CD8-positive, alpha-beta memory T cell (primary cell): ENCODE results near the gene ITGB6. TPM values are rescaled to one million over a fixed set of nuclear protein-coding genes. Genes with fewer than 3 reads are reported as not detected.

Experiments
- CTCF ChIA-PET: fragments of 350-600 bp; sonication (Branson Sonifier 250); formaldehyde crosslinking; loops from one replicate; lab custom pipeline; 2021; ENCODE audit warnings: antibody characterized with exemption; lab: Charles Lee
- POLR2A ChIA-PET: fragments of 350-600 bp; sonication (Branson Sonifier 250); formaldehyde crosslinking; loops from one replicate; lab custom pipeline; 2021; ENCODE audit warnings: antibody characterized with exemption; lab: Charles Lee
- DNase-seq, 5 donors: peaks; one replicate each; pipeline versions ENCODE4 v3.0.0 to v3.0.0-alpha.2; 2020 to 2022; ENCODE audit warnings: mixed read lengths in 1 of 5
- H3K27ac ChIP-seq: one replicate; pipeline ENCODE4 v1.7.0; 2013; ENCODE audit warnings: low read depth, mild to moderate bottlenecking, low read length, moderate library complexity
- H3K27me3 ChIP-seq: 2 replicates; pipeline ENCODE4 v1.7.0; 2013; ENCODE audit warnings: low read length, mild to moderate bottlenecking; ENCODE audit not compliant: insufficient read depth, poor library complexity, severe bottlenecking
- H3K36me3 ChIP-seq: 2 replicates; pipeline ENCODE4 v1.7.0; 2013; ENCODE audit warnings: mild to moderate bottlenecking, low read length, moderate library complexity; ENCODE audit not compliant: insufficient read depth
- H3K4me1 ChIP-seq: 2 replicates; pipeline ENCODE4 v1.7.0; 2013; ENCODE audit warnings: mild to moderate bottlenecking, low read length, moderate library complexity; ENCODE audit not compliant: insufficient read depth
- H3K4me3 ChIP-seq: 2 replicates; pipeline ENCODE4 v1.7.0; 2013; ENCODE audit warnings: mild to moderate bottlenecking, low read length
- H3K9me3 ChIP-seq: 2 replicates; pipeline ENCODE4 v1.7.0; 2013; ENCODE audit warnings: mild to moderate bottlenecking, low read length
- H3K27ac Mint-ChIP-seq, 8 donors: one replicate each; pipeline ENCODE4 v1.8.0; 2020 to 2021; ENCODE audit warnings: mixed read lengths in 8 of 8, mild to moderate bottlenecking in 6 of 8, inconsistent platforms in 3 of 8, moderate library complexity in 3 of 8
- H3K27me3 Mint-ChIP-seq, 2 donors: one replicate each; pipeline ENCODE4 v1.8.0; 2020 to 2021; ENCODE audit warnings: mixed read lengths in 2 of 2, mild to moderate bottlenecking in 1 of 2, moderate library complexity in 1 of 2
- H3K36me3 Mint-ChIP-seq, 3 donors: one replicate each; pipeline ENCODE4 v1.8.0; 2020 to 2021; ENCODE audit warnings: mixed read lengths in 3 of 3, inconsistent platforms in 1 of 3, mild to moderate bottlenecking in 1 of 3
- H3K4me1 Mint-ChIP-seq, 3 donors: one replicate each; pipeline ENCODE4 v1.8.0; 2020 to 2021; ENCODE audit warnings: mixed read lengths in 3 of 3, inconsistent platforms in 1 of 3, mild to moderate bottlenecking in 1 of 3
- H3K4me3 Mint-ChIP-seq, 7 donors: one replicate each; pipeline ENCODE4 v1.8.0; 2020 to 2021; ENCODE audit warnings: mixed read lengths in 7 of 7, mild to moderate bottlenecking in 6 of 7, moderate library complexity in 4 of 7, inconsistent platforms in 2 of 7
- H3K9me3 Mint-ChIP-seq, 5 donors: one replicate each; pipeline ENCODE4 v1.8.0; 2020 to 2022; ENCODE audit warnings: mixed read lengths in 5 of 5, mild to moderate bottlenecking in 3 of 5, moderate library complexity in 2 of 5, inconsistent platforms in 1 of 5
- polyA plus RNA-seq: library from polyadenylated mRNA; unstranded; fragments of 300-500 nt; fragmentation: Illumina TruSeq; gene quantifications from one replicate; pipeline ENCODE4 v1.2.3, GENCODE V29; 2021
- total RNA-seq, 2 experiments: library from RNA; stranded (reverse); gene quantifications; one replicate each; pipeline ENCODE4 v1.2.3, GENCODE V29; 2021

Gene ITGB6
- total and polyA plus RNA-seq, 3 experiments from 2014 or later, result not detected

- Histone ChIP-seq H3K4me1 (no peaks in the 10 kb centered on the region), H3K27ac (no peak overlapping the region), H3K36me3 (no peaks in the 10 kb centered on the region), H3K9me3 (no peaks in the 10 kb centered on the region), H3K4me3 (no peak overlapping the region), H3K27me3 (no peaks in the 10 kb centered on the region)
- CTCF ChIA-PET, result no interaction called here
- Mint-ChIP-seq H3K27me3 (peaks cover 9 to 23% of the 10 kb centered on the region in 2 donors), H3K36me3 (no peaks in the 10 kb centered on the region), H3K9me3 (no peaks in the 10 kb centered on the region), H3K4me3 (no peak overlapping the region), H3K4me1 (peaks cover under 1 to 10% (median 3%) of the 10 kb centered on the region in 3 donors), H3K27ac (no peak overlapping the region)
- DNase-seq, result no peak
- POLR2A ChIA-PET, result no interaction called here
Measured at GRCh38 chr2:160213511-160213910, 13.4 kb upstream of the ITGB6 start.

GRCh38 chr2:160210599-160211138, 10.6 kb upstream of the ITGB6 start:
- CTCF ChIA-PET, result interaction anchor here (0.7 to 1.3 kb wide), 4 partner anchors 9 to 165 kb away, joined by 3 to 4 read pairs (median 4); no protein-coding TSS in a partner anchor
- Mint-ChIP-seq H3K27me3 (peaks cover 3 to 14% of the 10 kb centered on the region in 2 donors), H3K36me3 (no peaks in the 10 kb centered on the region), H3K4me3 (no peak overlapping the region), H3K9me3 (no peaks in the 10 kb centered on the region), H3K27ac (no peak overlapping the region), H3K4me1 (peaks cover 10 to 18% (median 13%) of the 10 kb centered on the region in 3 donors)
- peak; percentile 21 to 66 (median 47) for DNase-seq
- H3K4me1 ChIP-seq, result no peaks in the 10 kb centered on the region
- H3K36me3 ChIP-seq, result no peaks in the 10 kb centered on the region
- no peak overlapping the region for H3K4me3 ChIP-seq
- H3K27me3 ChIP-seq, result no peaks in the 10 kb centered on the region
- no peaks in the 10 kb centered on the region for H3K9me3 ChIP-seq
- no peak overlapping the region for H3K27ac ChIP-seq
- POLR2A ChIA-PET, result no interaction called here

GRCh38 chr2:160209516-160209856, 9.4 kb upstream of the ITGB6 start:
- ChIA-PET CTCF (interaction anchor here (1.3 kb wide), 1 partner anchor 166 kb away, joined by 4 read pairs; no protein-coding TSS in a partner anchor), POLR2A (no interaction called here)
- Mint-ChIP-seq H3K9me3 (no peaks in the 10 kb centered on the region), H3K4me3 (no peak overlapping the region), H3K27ac (no peak overlapping the region), H3K27me3 (peaks cover 1 to 9% of the 10 kb centered on the region in 2 donors), H3K36me3 (no peaks in the 10 kb centered on the region), H3K4me1 (peaks cover 10 to 18% (median 13%) of the 10 kb centered on the region in 3 donors)
- no peaks in the 10 kb centered on the region for H3K36me3 ChIP-seq
- no peak overlapping the region for H3K27ac ChIP-seq
- H3K4me3 ChIP-seq, result no peak overlapping the region
- H3K27me3 ChIP-seq, result no peaks in the 10 kb centered on the region
- H3K9me3 ChIP-seq, result no peaks in the 10 kb centered on the region
- no peaks in the 10 kb centered on the region for H3K4me1 ChIP-seq
- no peak for DNase-seq

GRCh38 chr2:160208655-160209515, 8.8 kb upstream of the ITGB6 start:
- POLR2A ChIA-PET, result no interaction called here
- CTCF ChIA-PET, result interaction anchor here (0.9 to 1.3 kb wide), 2 partner anchors 99 to 167 kb away, joined by 3 to 4 read pairs; no protein-coding TSS in a partner anchor
- H3K4me1 ChIP-seq, result no peaks in the 10 kb centered on the region
- H3K27me3 ChIP-seq, result no peaks in the 10 kb centered on the region
- Mint-ChIP-seq H3K4me1 (peaks cover 10 to 18% (median 13%) of the 10 kb centered on the region in 3 donors), H3K9me3 (no peaks in the 10 kb centered on the region), H3K27me3 (peaks cover 1 to 4% of the 10 kb centered on the region in 2 donors), H3K27ac (peak overlapping the region in 2 of 8 donors; percentile 39 to 40), H3K4me3 (no peak overlapping the region), H3K36me3 (no peaks in the 10 kb centered on the region)
- H3K9me3 ChIP-seq, result no peaks in the 10 kb centered on the region
- H3K36me3 ChIP-seq, result no peaks in the 10 kb centered on the region
- H3K27ac ChIP-seq, result no peak overlapping the region
- no peak for DNase-seq
- H3K4me3 ChIP-seq, result no peak overlapping the region

- H3K4me1 Mint-ChIP-seq, result peaks cover 10 to 18% (median 13%) of the 10 kb centered on the region in 3 donors
- no peak for DNase-seq
- no peaks in the 10 kb centered on the region for H3K9me3 Mint-ChIP-seq
- Histone ChIP-seq H3K4me3 (no peak overlapping the region), H3K27me3 (no peaks in the 10 kb centered on the region), H3K36me3 (no peaks in the 10 kb centered on the region), H3K27ac (no peak overlapping the region), H3K9me3 (no peaks in the 10 kb centered on the region), H3K4me1 (no peaks in the 10 kb centered on the region)
- H3K4me3 Mint-ChIP-seq, result no peak overlapping the region
- no peaks in the 10 kb centered on the region for H3K36me3 Mint-ChIP-seq
- ChIA-PET CTCF (interaction anchor here (0.9 kb wide), 2 partner anchors 17 to 98 kb away, joined by 3 read pairs; no protein-coding TSS in a partner anchor), POLR2A (interaction anchor here (0.6 kb wide), 1 partner anchor 56 kb away, joined by 3 read pairs; no protein-coding TSS in a partner anchor)
- peak overlapping the region in 4 of 8 donors; percentile 8 to 39 (median 13) for H3K27ac Mint-ChIP-seq
- H3K27me3 Mint-ChIP-seq, result no peaks in the 10 kb centered on the region
Measured at GRCh38 chr2:160207804-160208654, 8.0 kb upstream of the ITGB6 start.

GRCh38 chr2:160207271-160207670, 7.2 kb upstream of the ITGB6 start:
- no peak overlapping the region for H3K27ac ChIP-seq
- H3K36me3 Mint-ChIP-seq, result no peaks in the 10 kb centered on the region
- no peak for DNase-seq
- no peaks in the 10 kb centered on the region for H3K36me3 ChIP-seq
- H3K9me3 ChIP-seq, result no peaks in the 10 kb centered on the region
- CTCF ChIA-PET, result interaction anchor here (0.9 kb wide), 1 partner anchor 18 kb away, joined by 3 read pairs; no protein-coding TSS in a partner anchor
- no peaks in the 10 kb centered on the region for H3K27me3 Mint-ChIP-seq
- peaks cover 10 to 18% (median 13%) of the 10 kb centered on the region in 3 donors for H3K4me1 Mint-ChIP-seq
- H3K27ac Mint-ChIP-seq, result no peak overlapping the region
- no peaks in the 10 kb centered on the region for H3K9me3 Mint-ChIP-seq
- no peak overlapping the region for H3K4me3 Mint-ChIP-seq
- no peak overlapping the region for H3K4me3 ChIP-seq
- POLR2A ChIA-PET, result interaction anchor here (0.6 kb wide), 1 partner anchor 57 kb away, joined by 3 read pairs; no protein-coding TSS in a partner anchor
- H3K4me1 ChIP-seq, result no peaks in the 10 kb centered on the region
- no peaks in the 10 kb centered on the region for H3K27me3 ChIP-seq

- CTCF ChIA-PET, result no interaction called here
- POLR2A ChIA-PET, result no interaction called here
- H3K36me3 ChIP-seq, result no peaks in the 10 kb centered on the region
- Mint-ChIP-seq H3K27ac (no peak overlapping the region), H3K27me3 (no peaks in the 10 kb centered on the region), H3K4me1 (peaks cover 10 to 18% (median 13%) of the 10 kb centered on the region in 3 donors), H3K36me3 (no peaks in the 10 kb centered on the region), H3K4me3 (no peak overlapping the region), H3K9me3 (no peaks in the 10 kb centered on the region)
- H3K4me3 ChIP-seq, result no peak overlapping the region
- no peaks in the 10 kb centered on the region for H3K4me1 ChIP-seq
- H3K9me3 ChIP-seq, result no peaks in the 10 kb centered on the region
- H3K27ac ChIP-seq, result no peak overlapping the region
- no peak for DNase-seq
- H3K27me3 ChIP-seq, result no peaks in the 10 kb centered on the region
Measured at GRCh38 chr2:160206436-160206835, 6.4 kb upstream of the ITGB6 start.
